GM18870 (cell line): Measurements from ENCODE around the gene NKX2-1.
"Not testable (repeated sequence)": the region's sequence is repeated elsewhere in the genome, so short reads cannot be mapped to it uniquely, and the experiment has no call there.

Source experiments
- ATAC-seq: cut with Tn5 transposase; IDR thresholded peaks from one replicate; pipeline ENCODE4 v1.9.1; 2021; ENCODE audit warnings: moderate library complexity; ENCODE audit not compliant: unreplicated experiment

The NKX2-1 gene

DNA sequence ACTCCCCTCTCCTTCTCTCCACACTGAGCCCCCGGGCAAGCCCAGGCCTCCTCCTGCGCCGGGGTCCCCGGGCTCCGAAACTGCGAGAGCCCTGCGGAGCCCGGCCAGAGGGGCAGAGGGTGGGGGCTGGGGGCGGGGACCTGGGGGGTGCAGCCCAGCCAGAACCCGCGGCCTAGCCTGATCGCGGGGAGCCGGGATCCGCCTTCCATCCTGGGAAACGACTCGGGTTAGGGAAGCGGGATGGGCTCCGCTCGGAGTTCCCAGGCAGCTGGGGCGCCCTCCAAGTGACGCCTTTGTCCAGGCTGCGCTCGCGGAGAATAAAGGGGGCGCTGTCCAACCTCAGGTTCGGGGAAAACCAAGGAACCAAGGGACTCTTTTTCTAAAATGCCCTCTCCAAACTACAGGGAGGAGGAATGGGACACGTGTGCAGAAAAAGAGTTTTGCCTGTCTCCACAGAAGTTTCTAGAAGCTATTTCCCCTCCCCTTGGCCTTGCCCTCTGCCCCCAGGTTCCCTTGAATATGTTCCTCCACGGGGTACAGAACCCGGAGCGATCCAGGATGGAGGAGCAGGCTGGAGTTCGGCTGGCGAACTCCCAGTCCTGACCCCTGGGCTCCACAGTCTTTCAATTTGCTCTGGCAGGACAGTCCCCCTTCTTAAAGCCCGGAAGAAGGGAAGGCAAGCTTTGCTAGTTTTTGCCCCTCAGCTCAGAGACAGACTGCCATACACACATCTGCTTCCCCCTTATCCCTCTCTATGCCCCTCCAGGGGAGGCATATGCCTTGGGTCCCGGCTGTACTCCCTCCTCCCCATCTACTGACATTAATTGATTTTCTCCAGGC, 13.9 kb downstream of the NKX2-1 start:
- no peak for ATAC-seq

DNA sequence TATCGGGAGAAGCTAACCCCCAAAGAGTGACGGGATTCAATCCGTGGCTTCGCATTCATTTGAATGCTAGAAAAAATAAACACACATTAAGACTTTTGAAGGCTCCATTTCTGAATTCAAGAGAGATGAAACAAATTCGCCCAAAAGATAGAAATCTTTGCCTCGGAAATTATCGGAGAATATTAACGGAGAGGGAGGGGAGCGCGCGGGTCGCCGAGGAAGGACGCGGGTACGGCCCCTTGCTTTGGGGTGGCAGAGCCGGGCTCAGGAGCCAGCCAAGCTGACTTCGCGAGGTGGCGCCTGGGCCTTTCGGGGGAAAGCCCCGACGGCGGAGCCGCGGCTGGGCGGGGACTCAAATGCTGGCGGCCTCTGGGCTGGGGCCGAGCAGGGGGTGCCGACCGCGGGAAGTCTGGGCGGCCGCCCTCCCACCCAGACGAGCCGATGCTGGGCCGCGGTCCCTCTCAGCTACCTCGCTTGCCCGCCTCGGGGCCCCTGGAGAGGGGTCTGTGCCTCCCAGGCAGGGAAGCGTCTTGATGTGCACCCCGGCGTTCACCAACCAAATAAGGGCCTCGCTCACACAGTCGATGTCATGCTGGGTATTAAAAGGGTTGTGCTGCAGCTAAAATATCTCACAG, 14.7 kb downstream of the NKX2-1 start:
- ATAC-seq, result no peak

DNA sequence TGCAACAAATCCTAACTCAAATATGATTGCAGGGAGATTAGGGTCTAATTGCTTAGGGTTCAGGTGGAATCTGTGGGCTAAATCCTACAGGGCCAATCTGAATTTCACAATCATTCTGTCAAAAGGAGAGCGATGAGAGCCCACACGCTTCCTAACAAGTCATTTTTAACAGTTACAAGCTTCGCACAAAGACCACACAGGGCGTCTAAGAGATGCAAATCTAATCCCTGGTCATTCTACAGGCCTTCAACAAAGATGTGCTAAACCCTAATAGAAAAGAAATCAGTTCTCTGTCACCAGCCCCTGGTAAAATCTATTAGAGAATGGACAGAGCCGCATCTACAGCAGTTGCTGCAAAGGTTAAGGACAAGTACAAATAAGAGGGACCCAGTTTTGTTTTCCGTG, 15.3 kb downstream of the NKX2-1 start:
- no peak for ATAC-seq

DNA sequence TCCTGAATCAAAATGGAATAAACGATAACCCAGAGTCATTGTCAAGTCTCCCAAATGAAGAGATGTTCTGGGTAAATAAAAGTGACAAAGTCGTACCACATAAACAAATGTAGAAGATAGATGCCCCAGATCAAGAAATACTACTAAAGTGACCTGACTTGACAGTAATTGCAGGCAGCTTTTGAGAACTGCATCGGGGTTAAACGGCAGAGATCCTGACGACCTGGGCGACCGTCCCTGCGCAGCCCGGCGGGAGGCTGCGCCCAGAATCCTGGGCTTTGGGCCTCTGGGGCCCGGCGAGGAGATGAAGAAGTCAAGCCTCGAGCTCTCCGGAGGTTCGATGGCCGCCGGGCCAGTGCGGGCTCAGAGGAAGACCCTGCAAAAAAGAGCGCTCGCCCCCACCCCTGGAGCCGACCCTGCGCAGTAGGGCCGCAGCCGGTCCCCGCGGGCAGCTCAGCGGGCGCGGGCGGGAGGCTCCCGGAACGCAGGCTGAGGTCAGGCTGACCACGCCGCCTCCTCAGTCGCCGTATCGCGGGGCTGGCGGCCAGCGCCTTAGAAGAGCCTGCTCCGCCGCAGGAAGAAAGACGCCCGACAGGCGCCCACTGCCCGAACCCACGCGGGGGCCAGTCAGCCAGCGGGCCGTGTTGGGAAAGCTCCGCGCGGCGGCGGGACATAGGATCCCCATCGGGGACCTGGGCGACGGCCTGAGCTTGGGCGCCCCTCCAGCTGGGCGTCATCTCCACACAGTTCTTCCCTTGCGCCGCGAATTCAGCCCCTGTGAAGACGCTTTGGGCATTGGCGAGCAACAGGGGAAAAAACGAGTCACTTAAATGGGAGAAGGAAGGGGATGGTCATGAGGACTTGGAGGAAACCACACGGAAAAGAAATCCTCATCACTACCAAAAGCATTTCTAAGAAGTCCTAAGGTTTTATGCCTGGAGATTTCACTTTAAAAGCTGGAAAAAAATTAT, 16.0 kb downstream of the NKX2-1 start:
- no peak for ATAC-seq

DNA sequence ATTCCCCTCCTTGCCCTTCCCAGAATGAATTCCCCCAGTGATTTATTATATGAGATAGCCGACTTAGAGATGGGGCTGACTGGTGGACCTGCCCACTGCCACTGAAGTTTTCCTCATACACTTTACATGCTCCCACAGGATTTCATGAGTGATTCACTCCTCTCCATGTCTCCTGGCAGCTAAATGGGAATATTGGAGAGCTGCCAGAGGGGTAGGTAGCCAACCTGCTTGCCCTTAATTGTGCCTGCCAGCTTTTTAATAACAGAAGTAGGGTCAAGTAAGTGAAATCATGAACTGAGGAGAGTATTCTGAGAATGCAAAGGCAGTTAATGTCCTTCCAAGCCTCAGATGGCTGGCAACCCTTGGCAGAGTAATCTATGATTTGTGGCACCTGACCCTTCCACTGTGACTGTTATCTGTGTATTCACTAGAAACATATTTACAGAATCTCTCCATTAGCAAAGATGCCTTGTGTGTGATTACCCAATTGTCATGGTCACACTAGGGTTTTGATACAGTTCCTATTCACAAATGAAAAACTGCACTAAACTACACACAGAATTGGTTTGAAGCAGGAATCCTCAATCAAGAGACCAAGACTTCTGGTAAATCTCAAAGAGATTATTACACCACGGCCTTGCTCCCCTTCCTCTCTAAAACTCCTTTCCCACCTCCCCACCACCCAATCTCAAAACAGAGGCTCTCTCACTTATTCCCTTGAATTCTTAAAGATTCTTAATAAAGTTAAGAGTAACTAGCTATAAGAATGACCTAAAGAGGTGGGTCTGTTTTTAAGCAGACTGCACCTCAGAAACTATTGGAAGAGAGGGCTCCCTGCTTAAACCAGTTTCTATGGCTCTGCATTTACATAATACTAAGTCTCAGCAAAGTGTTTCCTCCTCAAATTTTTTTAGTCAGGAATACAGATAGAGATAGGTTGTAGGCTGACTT, 17.2 kb downstream of the NKX2-1 start:
- ATAC-seq, result no peak

DNA sequence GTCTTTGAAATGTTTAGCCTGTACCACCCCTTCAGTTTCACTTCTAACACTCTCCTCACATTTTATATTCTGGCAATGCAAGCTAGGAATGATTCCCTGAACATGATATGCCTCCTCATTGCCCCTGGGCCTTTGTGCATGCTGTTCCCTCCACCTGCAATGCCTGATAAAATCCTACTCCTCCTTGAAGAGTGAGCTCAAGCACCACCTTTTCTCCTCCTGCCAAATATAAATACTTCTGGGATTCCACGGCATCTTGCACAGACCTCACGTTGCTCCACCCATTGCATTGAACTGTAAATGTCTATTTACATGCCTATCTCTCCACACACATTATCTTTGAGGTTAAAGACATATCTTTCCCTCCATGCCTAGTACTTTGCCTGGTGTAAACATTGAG, 21.1 kb downstream of the NKX2-1 start:
- no peak for ATAC-seq

DNA sequence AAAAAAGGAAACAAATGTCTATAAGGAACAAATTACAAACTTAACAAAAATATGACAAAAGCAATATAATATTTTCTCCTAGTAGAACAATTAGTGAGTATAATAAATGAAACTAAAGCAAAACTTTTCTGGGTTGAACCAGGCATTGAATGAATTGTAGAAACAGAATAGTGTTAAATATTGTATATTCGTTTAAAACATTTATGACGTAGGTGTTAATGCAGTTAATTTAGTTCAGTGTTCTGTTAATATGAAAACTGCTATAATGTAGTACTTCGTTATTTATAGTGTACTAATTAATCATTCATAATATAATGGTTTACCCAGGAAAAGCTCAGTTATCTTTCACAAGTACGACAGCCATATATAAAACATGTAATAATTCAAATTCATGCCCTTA, 23.7 kb downstream of the NKX2-1 start:
- no peak for ATAC-seq

DNA sequence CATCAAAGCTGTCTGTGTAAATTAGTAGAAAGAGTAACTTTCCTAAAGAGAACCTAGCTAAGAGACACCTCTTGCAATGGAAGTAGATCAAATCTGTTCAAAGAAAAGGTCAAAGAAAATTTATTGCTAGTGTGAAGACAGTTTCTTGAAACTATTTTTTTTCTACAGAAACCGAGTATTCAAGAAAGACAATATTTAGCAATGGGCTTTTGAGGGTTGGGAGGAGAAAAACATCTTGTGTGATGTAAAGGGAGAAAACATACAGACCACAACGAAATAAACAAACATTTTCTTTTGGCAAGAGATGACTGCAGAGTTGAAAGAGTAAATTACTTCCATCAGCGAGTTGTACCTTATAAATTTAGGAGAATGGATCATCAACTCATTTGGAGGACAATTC, 24.4 kb downstream of the NKX2-1 start:
- ATAC-seq, result no peak

DNA sequence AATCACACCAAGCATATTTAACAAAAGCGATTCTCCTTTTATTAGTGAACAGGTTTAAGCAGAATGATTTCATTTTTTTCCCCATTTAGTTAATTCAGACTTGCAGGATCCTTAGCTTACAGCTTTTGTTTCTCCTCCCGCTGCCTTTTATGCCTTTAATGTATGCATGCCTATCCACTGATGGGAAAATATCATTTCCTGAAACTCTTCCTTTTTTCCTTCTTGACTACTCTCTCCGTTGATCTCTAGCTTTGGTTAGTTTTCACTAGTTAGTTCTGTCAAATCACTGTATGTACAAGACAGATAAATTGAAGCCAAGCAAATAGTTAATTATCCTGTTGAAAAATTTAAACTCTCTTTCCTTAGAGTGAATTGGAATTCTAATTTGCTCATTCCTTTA, 26.3 kb downstream of the NKX2-1 start:
- no peak for ATAC-seq

DNA sequence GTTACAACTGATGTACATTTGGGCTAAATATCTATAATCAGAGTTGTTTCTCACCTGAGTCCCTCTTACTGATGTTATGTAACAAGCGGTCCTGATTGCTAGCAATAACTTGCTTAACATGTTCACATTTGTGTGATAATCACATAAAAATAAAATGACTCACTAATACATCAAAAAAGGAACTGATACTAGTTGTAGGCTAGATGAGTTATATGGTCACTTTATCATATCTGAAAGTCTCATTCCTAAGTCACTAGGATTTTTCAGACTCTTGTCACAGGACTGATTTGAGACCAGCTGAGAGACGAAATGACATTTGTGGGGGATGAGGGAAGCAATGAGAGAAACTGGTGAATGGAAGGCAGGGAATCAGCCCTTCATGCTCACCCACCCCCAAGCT, 34.3 kb downstream of the NKX2-1 start:
- peak; percentile 76 for ATAC-seq

DNA sequence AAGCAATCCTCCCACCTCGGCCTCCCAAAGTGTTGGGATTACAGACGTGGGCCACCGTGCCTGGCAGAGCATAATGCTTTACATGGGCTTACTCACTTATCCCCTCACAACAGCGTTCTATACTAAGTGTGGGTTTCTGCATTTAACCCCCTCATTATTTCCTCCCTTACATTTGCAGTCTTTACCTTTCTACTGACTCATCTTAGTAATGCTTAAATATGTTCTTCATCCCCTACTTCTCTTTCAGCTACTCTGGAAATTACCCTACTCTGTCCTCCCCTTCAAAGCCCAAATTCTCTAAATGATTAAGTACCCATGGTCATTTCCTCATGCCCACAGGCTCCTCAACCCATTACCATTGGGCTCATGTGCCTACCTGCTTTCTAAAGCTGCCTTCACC, 40.7 kb downstream of the NKX2-1 start:
- ATAC-seq, result peak; percentile 51

DNA sequence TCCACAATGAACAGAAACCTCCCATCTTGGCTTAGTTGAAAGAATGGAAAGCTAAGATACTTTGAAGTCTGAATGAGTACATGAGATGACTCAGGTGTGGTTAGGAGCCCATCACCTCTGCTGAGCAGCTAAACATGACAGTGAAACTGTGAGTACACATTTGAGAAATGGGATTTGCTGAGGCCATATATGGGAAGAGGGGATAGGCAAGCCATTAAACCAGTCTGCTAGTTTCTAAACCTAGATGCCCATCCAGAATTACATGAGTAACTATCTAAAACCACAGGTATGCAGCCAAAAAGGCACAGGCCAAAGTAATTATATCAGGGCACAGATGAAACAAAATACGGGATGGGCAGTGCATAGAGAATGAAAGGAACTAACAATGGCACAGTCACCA, 41.2 kb downstream of the NKX2-1 start:
- peak; percentile 77 for ATAC-seq

DNA sequence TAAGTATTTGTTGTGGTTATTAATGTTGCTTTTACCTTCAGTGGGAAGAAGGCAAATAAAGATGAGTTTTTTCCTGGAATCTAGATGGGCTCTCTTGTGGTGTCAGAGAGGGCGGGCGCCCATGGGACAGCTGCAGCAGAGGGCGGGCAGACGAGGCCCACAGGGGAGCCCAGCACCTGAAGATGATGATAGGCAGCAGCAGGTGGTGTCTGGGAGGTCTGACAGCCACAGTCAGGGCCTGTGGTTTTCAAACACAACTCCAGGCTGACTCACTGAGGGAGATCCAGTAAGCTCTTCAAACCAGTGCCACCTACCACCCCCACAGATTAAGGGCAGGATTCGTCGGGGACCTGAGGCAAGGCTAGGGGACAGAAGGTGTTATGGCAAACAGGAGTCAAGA, 42.8 kb downstream of the NKX2-1 start:
- ATAC-seq, result no peak

DNA sequence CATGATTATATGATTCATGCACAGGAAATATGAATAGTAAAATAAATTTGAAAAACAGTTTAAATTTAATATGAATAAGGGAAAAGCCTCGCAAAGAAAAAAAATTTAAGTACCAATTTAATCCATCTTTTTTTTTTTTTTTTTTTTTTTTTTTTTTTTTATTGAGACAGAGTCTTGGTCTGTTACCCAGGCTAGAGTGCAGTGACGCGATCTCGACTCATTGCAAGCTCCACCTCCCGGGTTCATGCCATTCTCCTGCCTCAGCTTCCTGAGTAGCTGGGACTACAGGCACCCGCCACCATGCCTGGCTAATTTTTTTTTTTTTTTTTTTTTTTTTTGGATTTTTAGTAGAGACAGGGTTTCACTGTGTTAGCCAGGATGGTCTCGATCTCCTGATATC, 44.0 kb downstream of the NKX2-1 start:
- ATAC-seq, result not testable (repeated sequence)

DNA sequence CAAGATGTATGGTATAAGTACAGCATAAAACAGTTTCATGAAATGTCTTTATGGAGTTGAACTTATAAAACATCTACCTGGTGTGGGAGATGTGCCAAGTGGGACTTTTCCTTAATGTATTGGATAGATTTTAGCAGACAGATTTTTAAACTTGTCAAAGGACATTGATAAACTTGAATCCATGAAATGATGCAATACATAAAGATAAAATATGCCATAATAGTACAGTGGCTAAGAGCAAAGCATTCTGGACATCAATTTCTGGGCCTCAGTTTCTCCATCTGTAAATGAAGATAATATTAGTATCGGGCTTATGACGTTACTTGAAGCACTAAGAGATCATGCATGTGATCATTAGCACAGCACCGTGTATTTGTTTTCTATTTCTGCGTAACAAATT, 45.4 kb downstream of the NKX2-1 start:
- ATAC-seq, result no peak

DNA sequence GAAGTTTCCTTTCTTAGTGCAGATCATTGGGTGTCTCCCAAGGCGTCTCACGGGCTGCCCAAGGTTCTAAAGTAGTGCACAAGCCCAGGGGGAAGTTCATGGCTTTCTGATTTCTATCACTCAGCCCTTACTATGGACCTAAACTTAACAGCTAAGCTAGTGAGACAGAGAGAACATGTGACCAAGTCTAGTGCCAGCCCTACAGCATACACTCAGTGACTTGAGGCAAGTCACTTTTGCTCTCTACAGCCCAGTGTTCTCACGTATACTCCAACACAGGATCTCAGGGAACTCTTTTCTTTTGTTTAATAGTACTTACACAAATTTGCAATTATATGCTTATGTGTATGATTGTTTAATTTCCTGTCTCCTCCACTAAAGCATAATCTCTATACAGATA, 48.6 kb downstream of the NKX2-1 start:
- no peak for ATAC-seq

DNA sequence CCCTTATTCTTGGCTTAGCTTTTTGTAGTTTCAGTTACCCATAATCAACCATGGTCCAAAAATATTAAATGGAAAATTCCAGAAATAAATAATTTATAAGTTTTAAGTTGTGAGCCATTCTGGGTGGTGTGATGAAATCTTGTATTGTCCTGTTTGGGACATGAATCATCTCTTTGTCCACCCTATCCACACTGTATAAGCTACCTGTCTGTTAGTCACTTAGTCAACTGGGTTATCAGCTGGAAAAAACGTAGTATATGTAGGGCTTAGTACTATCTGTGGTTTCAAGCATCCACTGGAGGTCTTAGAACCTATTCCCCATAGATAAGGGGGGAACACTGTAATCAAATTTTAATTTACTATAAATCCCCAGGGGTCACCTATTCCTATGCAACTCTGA, 52.7 kb downstream of the NKX2-1 start:
- no peak for ATAC-seq
